OCI-LY3 (cell line): ENCODE measurements around the gene NDUFA12.
"Not testable (repeated sequence)": the region's sequence is repeated elsewhere in the genome, so short reads cannot be mapped to it uniquely, and the experiment has no call there.

Experiments used
- EZH2phosphoT487 ChIP-seq: fragments of 200-600 bp; shearing (Covaris generic); IDR thresholded peaks from 2 replicates; pipeline ENCODE4 v1.6.1; 2018; ENCODE audit warnings: antibody characterized with exemption, mixed run types, low read depth
- TF ChIP-seq, protein P1 (sequence below): fragments of 200-600, 300-600 bp; sonication (generic); IDR thresholded peaks from 2 replicates; pipeline ENCODE4 v1.5.1; 2014; ENCODE audit warnings: antibody characterized with exemption, low read length, low read depth

DNA sequence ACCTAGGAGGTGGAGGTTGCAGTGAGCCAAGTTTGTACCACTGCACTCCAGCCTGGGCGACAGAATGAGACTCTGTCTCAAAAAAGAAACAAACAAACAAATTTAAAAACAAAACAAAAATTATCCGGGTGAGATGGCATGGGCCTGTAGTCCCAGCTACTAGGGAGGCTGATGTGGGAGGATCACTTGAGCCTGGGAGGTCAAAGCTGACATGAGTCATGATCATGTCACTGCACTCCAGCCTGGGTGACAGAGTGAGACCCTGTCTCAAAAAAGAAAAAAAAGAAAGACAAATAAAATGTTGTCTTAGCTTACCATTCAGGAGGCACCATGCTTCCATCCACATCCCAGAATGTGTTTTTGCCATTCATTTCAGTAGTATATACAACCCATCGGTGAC lies 9.6 kb downstream of the NDUFA12 start:
- TF ChIP-seq, protein P1, sequence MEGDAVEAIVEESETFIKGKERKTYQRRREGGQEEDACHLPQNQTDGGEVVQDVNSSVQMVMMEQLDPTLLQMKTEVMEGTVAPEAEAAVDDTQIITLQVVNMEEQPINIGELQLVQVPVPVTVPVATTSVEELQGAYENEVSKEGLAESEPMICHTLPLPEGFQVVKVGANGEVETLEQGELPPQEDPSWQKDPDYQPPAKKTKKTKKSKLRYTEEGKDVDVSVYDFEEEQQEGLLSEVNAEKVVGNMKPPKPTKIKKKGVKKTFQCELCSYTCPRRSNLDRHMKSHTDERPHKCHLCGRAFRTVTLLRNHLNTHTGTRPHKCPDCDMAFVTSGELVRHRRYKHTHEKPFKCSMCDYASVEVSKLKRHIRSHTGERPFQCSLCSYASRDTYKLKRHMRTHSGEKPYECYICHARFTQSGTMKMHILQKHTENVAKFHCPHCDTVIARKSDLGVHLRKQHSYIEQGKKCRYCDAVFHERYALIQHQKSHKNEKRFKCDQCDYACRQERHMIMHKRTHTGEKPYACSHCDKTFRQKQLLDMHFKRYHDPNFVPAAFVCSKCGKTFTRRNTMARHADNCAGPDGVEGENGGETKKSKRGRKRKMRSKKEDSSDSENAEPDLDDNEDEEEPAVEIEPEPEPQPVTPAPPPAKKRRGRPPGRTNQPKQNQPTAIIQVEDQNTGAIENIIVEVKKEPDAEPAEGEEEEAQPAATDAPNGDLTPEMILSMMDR: not testable (repeated sequence)
- TF ChIP-seq EZH2phosphoT487: not testable (repeated sequence)
